ENCODE data around the gene KMT2C. TPM values are rescaled to one million over a fixed set of nuclear protein-coding genes. Genes with fewer than 3 reads are reported as not detected.

KMT2C gene
- total and polyA plus RNA-seq, 2 of the 8 experiments (the other 6 are each of a cell fraction or from before 2014, with no cell fraction given) = 9.1 to 40.8 TPM

GRCh38 chr7:152476551-152476950 lies 40.7 kb upstream of the KMT2C start:
- CTCF ChIA-PET (ENCODE audit: partially characterized antibody) = no interaction called here
- Histone ChIP-seq H3K79me1 (ENCODE audit: low read depth, low read length) (no peaks in the 10 kb centered on the region), H3K4ac (replicated peaks; ENCODE audit: insufficient read length, low read depth, low read length) (no peak overlapping the region), H3K14ac (ENCODE audit: insufficient read length) (no peak overlapping the region), H4K8ac (ENCODE audit: extremely low read depth, insufficient read depth, low read length) (no peak overlapping the region), H4K20me1 (replicated peaks in 1 of 2; ENCODE audit: control insufficient read depth in 1 of 2, insufficient read depth in 2 of 2, low read length in 2 of 2) (no peaks in the 10 kb centered on the region), H2BK12ac (ENCODE audit: low read depth, low read length) (no peak overlapping the region), H2AK5ac (ENCODE audit: low read depth, low read length) (no peak overlapping the region), H2BK15ac (ENCODE audit: low read length) (no peak overlapping the region), H3K23me2 (ENCODE audit: low read depth, low read length) (no peaks in the 10 kb centered on the region), H3K56ac (replicated peaks; ENCODE audit: insufficient read length, low read depth, low read length) (no peak overlapping the region), H3K4me1 (replicated peaks in 1 of 4; ENCODE audit: control insufficient read depth in 3 of 4, insufficient read depth in 4 of 4, low read length in 3 of 4) (no peaks in the 10 kb centered on the region), H3K79me2 (ENCODE audit: control insufficient read depth in 1 of 2, insufficient read depth in 2 of 2, low read length in 2 of 2) (no peaks in the 10 kb centered on the region), H2BK20ac (ENCODE audit: low read length) (no peak overlapping the region), H3K9ac (replicated peaks in 1 of 4; ENCODE audit: extremely low read depth in 1 of 4, low read depth in 3 of 4, low read length in 3 of 4) (no peak overlapping the region), H3K9me3 (ENCODE audit: insufficient read depth in 2 of 2, low read depth in 1 of 2, low read length in 1 of 2) (peaks cover 2% of the 10 kb centered on the region in 2 experiments; a peak in 2 of 4 replicates), H4K5ac (ENCODE audit: insufficient read length, low read depth, low read length) (no peak overlapping the region), H3K4me3 (ENCODE audit: extremely low read depth in 1 of 4, insufficient read depth in 2 of 4, low read depth in 3 of 4, low read length in 4 of 4) (no peak overlapping the region), H2BK120ac (replicated peaks; ENCODE audit: low read depth, low read length) (no peak overlapping the region), H3K18ac (ENCODE audit: extremely low read depth, low read length) (no peak overlapping the region), H3K27me3 (replicated peaks in 1 of 4; ENCODE audit: control insufficient read depth in 3 of 4, extremely low read depth in 1 of 4, insufficient read depth in 3 of 4, low read length in 3 of 4) (no peaks in the 10 kb centered on the region), H3K27ac (ENCODE audit: low read depth, low read length) (no peak overlapping the region), H4K91ac (replicated peaks; ENCODE audit: insufficient read length, low read length) (no peak overlapping the region), H3K23ac (ENCODE audit: insufficient read length) (no peak overlapping the region), H3K36me3 (ENCODE audit: control insufficient read depth in 2 of 4, insufficient read depth in 4 of 4, low read length in 3 of 4) (no peaks in the 10 kb centered on the region), H2AFZ (ENCODE audit: low read length) (0 out of 2 replicates have a peak overlapping the region, but pooled peaks have one; percentile 14), H2BK5ac (ENCODE audit: low read depth, low read length) (no peak overlapping the region), H3K4me2 (ENCODE audit: insufficient read depth in 1 of 2, low read depth in 2 of 2, low read length in 2 of 2) (no peak overlapping the region)
- DNase-seq (ENCODE audit: low read depth in 1 of 2, low spot score in 2 of 2) (no peak), FAIRE-seq (no peak)
- no peak for TF ChIP-seq E2F6 (IDR thresholded peaks at IDR 0.05)
- TF ChIP-seq TAF1 (IDR thresholded peaks at IDR 0.05; ENCODE audit: low read depth, low read length) = no peak
- TF ChIP-seq CBX5 (IDR thresholded peaks at IDR 0.05; ENCODE audit: low read depth, low read length) = no peak
- no peak for TF ChIP-seq JUND (IDR thresholded peaks at IDR 0.05; ENCODE audit: low read length)
- no peak for TF ChIP-seq POLR2AphosphoS5 (IDR thresholded peaks at IDR 0.05; ENCODE audit: low read depth, low read length)
- POLR2A ChIA-PET (ENCODE audit: partially characterized antibody) = interaction anchor here (0.6 kb wide), 1 partner anchor 207 kb away, joined by 3 read pairs; no protein-coding TSS in a partner anchor
- 94% methylated on average over 3 of the region's 3 CpGs; no CpG with 5 or more reads in 1 of the 2 experiments for WGBS, 2 experiments (ENCODE audit: extremely low coverage in 1 of 2, insufficient coverage in 1 of 2, insufficient read length in 1 of 2, insufficient replicate concordance in 2 of 2, low coverage in 1 of 2, low lambda C conversion rate in 2 of 2, missing lambda C conversion rate in 1 of 2)

Data from H1 (cell line).